GM23338 (cell line): ENCODE results near the gene ANKRD44.

Source experiments
- CREB1 ChIP-seq: fragments of 250-450 bp; sonication (Bioruptor Pico); IDR thresholded peaks from 2 replicates; pipeline ENCODE4 v1.5.0; 2020; ENCODE audit warnings: low read depth, mild to moderate bottlenecking, moderate library complexity
- EZH2 ChIP-seq: fragments of 200-600 bp; sonication (generic); IDR thresholded peaks from one replicate; pipeline ENCODE4 v1.8.0; 2017; ENCODE audit warnings: antibody characterized with exemption, mild to moderate bottlenecking, low read depth; ENCODE audit not compliant: unreplicated experiment
- EZH2phosphoT487 ChIP-seq: fragments of 200-600 bp; sonication (generic); IDR thresholded peaks from one replicate; pipeline ENCODE4 v1.8.1; 2018; ENCODE audit warnings: antibody characterized with exemption; ENCODE audit not compliant: unreplicated experiment
- JUNB ChIP-seq: IDR thresholded peaks from one replicate; pipeline ENCODE4 v1.6.1; 2016; ENCODE audit warnings: antibody characterized with exemption; ENCODE audit not compliant: unreplicated experiment
- POLR2AphosphoS5 ChIP-seq: IDR thresholded peaks from 2 replicates; pipeline ENCODE4 v1.6.1; 2016; ENCODE audit warnings: antibody characterized with exemption, low read depth
- STAT1 ChIP-seq: IDR thresholded peaks from one replicate; pipeline ENCODE4 v1.6.1; 2016; ENCODE audit warnings: antibody characterized with exemption; ENCODE audit not compliant: unreplicated experiment
- ZNF114 ChIP-seq: fragments of 250-450 bp; sonication (Bioruptor Pico); IDR thresholded peaks from 2 replicates; pipeline ENCODE4 v1.5.0; 2020; ENCODE audit warnings: mild to moderate bottlenecking, moderate library complexity
- ZNF331 ChIP-seq: fragments of 250-450 bp; sonication (Bioruptor Pico); IDR thresholded peaks from 2 replicates; pipeline ENCODE4 v1.5.0; 2020; ENCODE audit warnings: low read depth, mild to moderate bottlenecking, moderate library complexity
- TF ChIP-seq, protein P1 (sequence below), 2 experiments: fragments of 200-600 bp in 1 of 2; sonication (generic) in 1 of 2; conservative IDR thresholded peaks; 2 replicates each; pipeline versions ENCODE4 v1.5.1 to v1.6.1; 2016 to 2017; ENCODE audit warnings: antibody characterized with exemption in 2 of 2, low read depth in 2 of 2, mild to moderate bottlenecking in 2 of 2, moderate library complexity in 1 of 2
- TF ChIP-seq, protein P2 (sequence below): IDR thresholded peaks from one replicate; pipeline ENCODE4 v1.6.1; 2018; ENCODE audit warnings: antibody characterized with exemption; ENCODE audit not compliant: unreplicated experiment
- TF ChIP-seq, protein P3 (sequence below): IDR thresholded peaks from 2 replicates; pipeline ENCODE4 v1.6.1; 2016; ENCODE audit warnings: antibody characterized with exemption

DNA sequence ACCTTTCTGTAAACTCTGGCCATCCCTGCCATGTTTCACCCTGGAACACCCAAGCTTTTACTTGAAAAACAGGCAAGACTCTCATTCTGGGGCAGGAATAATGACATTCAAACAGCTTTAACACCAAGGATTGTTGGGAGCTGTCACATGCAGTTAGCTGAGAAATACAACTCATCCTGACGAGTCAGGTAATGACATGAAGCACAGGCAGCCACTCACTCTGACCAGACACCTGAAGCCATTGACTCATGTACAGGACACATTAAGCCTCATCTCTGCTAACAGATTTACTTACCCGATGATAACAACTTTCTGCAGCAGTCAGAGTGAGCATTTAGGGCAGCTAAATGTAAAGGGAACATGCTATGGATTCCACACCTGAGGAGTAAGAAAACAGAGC lies 220.9 kb downstream of the ANKRD44 start:
- TF ChIP-seq, protein P1, sequence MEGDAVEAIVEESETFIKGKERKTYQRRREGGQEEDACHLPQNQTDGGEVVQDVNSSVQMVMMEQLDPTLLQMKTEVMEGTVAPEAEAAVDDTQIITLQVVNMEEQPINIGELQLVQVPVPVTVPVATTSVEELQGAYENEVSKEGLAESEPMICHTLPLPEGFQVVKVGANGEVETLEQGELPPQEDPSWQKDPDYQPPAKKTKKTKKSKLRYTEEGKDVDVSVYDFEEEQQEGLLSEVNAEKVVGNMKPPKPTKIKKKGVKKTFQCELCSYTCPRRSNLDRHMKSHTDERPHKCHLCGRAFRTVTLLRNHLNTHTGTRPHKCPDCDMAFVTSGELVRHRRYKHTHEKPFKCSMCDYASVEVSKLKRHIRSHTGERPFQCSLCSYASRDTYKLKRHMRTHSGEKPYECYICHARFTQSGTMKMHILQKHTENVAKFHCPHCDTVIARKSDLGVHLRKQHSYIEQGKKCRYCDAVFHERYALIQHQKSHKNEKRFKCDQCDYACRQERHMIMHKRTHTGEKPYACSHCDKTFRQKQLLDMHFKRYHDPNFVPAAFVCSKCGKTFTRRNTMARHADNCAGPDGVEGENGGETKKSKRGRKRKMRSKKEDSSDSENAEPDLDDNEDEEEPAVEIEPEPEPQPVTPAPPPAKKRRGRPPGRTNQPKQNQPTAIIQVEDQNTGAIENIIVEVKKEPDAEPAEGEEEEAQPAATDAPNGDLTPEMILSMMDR (conservative IDR thresholded peaks at IDR 0.05; ENCODE audit: low read depth in 2 of 2): no peak
- TF ChIP-seq EZH2: no peak
- TF ChIP-seq, protein P2, sequence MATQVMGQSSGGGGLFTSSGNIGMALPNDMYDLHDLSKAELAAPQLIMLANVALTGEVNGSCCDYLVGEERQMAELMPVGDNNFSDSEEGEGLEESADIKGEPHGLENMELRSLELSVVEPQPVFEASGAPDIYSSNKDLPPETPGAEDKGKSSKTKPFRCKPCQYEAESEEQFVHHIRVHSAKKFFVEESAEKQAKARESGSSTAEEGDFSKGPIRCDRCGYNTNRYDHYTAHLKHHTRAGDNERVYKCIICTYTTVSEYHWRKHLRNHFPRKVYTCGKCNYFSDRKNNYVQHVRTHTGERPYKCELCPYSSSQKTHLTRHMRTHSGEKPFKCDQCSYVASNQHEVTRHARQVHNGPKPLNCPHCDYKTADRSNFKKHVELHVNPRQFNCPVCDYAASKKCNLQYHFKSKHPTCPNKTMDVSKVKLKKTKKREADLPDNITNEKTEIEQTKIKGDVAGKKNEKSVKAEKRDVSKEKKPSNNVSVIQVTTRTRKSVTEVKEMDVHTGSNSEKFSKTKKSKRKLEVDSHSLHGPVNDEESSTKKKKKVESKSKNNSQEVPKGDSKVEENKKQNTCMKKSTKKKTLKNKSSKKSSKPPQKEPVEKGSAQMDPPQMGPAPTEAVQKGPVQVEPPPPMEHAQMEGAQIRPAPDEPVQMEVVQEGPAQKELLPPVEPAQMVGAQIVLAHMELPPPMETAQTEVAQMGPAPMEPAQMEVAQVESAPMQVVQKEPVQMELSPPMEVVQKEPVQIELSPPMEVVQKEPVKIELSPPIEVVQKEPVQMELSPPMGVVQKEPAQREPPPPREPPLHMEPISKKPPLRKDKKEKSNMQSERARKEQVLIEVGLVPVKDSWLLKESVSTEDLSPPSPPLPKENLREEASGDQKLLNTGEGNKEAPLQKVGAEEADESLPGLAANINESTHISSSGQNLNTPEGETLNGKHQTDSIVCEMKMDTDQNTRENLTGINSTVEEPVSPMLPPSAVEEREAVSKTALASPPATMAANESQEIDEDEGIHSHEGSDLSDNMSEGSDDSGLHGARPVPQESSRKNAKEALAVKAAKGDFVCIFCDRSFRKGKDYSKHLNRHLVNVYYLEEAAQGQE: no peak
- TF ChIP-seq JUNB: no peak
- TF ChIP-seq, protein P3, sequence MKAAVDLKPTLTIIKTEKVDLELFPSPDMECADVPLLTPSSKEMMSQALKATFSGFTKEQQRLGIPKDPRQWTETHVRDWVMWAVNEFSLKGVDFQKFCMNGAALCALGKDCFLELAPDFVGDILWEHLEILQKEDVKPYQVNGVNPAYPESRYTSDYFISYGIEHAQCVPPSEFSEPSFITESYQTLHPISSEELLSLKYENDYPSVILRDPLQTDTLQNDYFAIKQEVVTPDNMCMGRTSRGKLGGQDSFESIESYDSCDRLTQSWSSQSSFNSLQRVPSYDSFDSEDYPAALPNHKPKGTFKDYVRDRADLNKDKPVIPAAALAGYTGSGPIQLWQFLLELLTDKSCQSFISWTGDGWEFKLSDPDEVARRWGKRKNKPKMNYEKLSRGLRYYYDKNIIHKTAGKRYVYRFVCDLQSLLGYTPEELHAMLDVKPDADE: no peak
- TF ChIP-seq POLR2AphosphoS5: no peak
- no peak for TF ChIP-seq EZH2phosphoT487
- TF ChIP-seq STAT1: no peak
- no peak for TF ChIP-seq CREB1 (CRISPR knock-in tag)
- no peak for TF ChIP-seq ZNF114 (CRISPR knock-in tag)
- no peak for TF ChIP-seq ZNF331 (CRISPR knock-in tag)
